ENCODE data around the gene STK32C.

STK32C gene

DNA sequence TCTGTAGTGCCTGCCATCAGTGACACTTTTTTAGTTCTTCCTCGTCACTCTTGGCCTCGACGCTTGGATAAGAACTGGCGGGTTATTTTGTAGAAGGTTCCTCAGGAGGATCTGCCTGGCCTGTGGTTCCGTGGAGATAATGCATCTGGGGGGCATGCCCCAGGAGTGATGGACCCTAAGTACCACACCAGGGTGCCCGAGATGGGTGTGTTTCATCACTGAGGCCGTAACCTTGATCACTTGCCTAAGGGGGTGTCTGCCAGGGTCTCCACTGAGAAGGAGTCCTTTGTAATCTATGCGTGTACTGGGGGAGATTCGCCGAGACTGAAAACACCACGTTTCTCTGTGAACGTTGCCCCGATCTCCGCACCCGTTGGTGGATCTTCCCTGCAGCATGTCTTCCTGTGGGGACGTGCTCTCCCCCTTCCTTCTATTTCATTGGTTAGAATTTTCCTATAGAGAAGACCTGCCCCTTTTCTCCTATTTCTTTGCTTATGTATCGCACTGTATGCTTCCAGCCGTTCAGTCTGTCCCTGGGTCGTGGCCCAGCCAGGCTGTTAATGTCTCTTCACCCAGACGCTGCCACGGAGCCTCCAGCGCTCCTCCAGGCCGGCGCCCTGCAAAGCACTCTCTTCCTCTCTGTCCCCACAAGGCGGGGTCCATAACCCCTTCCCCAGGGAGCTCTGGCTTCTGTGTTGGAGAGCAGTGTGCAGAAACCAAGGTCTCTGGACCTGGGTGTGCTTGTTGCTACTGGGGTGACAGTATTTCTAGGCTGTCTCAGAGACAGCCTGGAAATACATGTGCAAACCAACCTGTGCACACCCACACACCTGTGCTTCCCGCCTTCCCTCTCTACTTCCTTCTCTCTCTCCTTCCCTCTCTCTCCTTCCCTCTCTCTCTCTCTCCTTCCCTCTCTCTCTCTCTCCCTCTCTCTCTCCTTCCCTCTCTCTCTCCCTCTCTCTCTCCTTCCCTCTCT is 135.4 kb downstream of the STK32C start:
- peaks cover 18% of the 10 kb centered on the region for H3K9me3 Mint-ChIP-seq
- peaks cover 42% of the 10 kb centered on the region for H3K4me1 Mint-ChIP-seq
- DNase-seq, result no peak
- H3K4me3 Mint-ChIP-seq, result no peak overlapping the region
- H3K36me3 Mint-ChIP-seq (ENCODE audit: low read depth), result no peaks in the 10 kb centered on the region
- peaks cover 46% of the 10 kb centered on the region for H3K27me3 Mint-ChIP-seq (ENCODE audit: low read depth, poor library complexity)
- no peak overlapping the region for H3K27ac Mint-ChIP-seq
- TF ChIP-seq, protein P1, sequence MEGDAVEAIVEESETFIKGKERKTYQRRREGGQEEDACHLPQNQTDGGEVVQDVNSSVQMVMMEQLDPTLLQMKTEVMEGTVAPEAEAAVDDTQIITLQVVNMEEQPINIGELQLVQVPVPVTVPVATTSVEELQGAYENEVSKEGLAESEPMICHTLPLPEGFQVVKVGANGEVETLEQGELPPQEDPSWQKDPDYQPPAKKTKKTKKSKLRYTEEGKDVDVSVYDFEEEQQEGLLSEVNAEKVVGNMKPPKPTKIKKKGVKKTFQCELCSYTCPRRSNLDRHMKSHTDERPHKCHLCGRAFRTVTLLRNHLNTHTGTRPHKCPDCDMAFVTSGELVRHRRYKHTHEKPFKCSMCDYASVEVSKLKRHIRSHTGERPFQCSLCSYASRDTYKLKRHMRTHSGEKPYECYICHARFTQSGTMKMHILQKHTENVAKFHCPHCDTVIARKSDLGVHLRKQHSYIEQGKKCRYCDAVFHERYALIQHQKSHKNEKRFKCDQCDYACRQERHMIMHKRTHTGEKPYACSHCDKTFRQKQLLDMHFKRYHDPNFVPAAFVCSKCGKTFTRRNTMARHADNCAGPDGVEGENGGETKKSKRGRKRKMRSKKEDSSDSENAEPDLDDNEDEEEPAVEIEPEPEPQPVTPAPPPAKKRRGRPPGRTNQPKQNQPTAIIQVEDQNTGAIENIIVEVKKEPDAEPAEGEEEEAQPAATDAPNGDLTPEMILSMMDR (IDR thresholded peaks at IDR 0.05), result no peak

DNA sequence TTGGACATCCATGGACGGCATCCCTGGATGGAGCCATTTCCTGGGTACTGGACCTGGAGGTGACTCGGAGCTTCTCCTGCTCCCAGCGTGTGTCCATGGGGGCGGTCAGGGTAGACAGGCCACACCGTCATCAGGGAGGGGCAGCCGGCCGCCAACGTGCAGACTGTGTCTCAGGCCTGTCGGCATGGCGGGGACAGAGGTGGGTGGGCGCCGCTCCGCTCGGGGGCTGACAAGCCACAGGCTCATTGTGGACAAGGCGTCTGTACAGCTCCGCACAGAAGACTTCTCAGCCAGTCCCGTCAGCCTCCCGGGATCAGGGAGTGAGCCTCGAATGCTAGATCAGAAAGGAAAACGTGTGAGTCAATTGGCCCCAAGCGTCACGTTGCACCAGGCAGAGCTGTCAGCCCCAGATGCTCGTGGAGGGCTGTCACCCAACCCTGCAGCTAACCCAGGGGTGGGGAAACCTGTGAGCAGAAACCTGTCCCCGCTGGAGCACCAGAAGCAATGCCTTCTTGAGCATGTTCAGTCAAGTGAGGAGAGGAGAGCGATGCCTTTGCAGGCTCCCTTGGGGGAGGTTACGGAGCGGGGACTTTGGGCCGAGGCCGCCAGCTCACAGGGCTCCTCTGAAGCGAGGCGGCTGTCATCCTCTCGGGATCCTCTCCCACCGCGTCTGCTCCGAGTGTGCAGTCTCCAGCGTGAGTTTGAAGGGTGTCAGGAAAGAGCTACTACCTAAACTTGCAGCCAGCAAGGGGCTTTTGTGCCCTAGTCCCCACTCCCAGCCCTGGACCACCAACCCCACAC is 137.0 kb downstream of the STK32C start:
- H3K4me1 Mint-ChIP-seq, result peaks cover 27% of the 10 kb centered on the region
- no peak overlapping the region for H3K27ac Mint-ChIP-seq
- H3K4me3 Mint-ChIP-seq, result no peak overlapping the region
- TF ChIP-seq, protein P1 (IDR thresholded peaks at IDR 0.05), result no peak
- peaks cover 18% of the 10 kb centered on the region for H3K9me3 Mint-ChIP-seq
- H3K36me3 Mint-ChIP-seq (ENCODE audit: low read depth), result no peaks in the 10 kb centered on the region
- peak; percentile 31 for DNase-seq
- H3K27me3 Mint-ChIP-seq (ENCODE audit: low read depth, poor library complexity), result peaks cover 32% of the 10 kb centered on the region

DNA sequence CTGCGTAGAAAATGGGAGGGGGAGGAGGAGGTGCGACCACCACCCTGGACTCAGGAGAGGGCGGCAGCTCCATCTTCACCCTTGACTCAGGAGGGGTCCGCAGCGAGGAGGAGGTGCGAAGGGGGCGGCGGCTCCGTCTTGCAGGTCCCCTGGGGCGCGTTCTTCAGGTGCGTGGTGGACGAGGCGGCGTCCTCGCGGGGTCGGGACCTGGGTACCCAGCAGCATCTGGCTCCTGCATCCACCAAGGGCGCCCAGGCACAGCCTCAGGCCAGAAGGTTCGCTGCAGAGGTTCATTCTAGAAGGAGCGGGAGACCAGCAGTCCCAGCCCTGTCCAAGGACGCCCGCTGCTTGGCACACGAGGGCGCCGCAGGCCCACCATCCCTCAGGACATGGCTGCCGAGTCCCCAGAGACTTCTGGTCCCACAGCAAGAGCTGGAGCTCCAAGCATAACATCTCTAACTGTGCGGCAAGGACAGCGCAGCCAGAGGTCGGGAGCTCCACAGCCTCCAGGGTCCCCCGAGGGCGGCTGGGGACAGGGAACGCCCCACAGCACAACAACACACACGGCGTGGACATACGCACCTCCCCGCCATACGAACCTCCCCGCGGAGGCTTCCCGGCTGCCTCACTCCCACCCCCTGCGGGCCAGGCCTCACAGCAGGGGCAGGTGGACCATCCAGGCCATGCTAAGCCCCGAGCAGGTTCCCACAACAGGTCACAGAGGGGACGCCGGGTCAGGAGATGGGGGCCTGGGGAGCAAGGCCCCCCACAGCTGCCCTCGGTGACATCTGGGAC is 137.8 kb downstream of the STK32C start:
- Mint-ChIP-seq H3K27me3 (ENCODE audit: low read depth, poor library complexity) (peaks cover 25% of the 10 kb centered on the region), H3K27ac (no peak overlapping the region), H3K4me1 (peaks cover 19% of the 10 kb centered on the region), H3K9me3 (peaks cover 13% of the 10 kb centered on the region), H3K4me3 (no peak overlapping the region), H3K36me3 (ENCODE audit: low read depth) (no peaks in the 10 kb centered on the region)
- TF ChIP-seq, protein P1 (IDR thresholded peaks at IDR 0.05), result no peak
- no peak for DNase-seq

DNA sequence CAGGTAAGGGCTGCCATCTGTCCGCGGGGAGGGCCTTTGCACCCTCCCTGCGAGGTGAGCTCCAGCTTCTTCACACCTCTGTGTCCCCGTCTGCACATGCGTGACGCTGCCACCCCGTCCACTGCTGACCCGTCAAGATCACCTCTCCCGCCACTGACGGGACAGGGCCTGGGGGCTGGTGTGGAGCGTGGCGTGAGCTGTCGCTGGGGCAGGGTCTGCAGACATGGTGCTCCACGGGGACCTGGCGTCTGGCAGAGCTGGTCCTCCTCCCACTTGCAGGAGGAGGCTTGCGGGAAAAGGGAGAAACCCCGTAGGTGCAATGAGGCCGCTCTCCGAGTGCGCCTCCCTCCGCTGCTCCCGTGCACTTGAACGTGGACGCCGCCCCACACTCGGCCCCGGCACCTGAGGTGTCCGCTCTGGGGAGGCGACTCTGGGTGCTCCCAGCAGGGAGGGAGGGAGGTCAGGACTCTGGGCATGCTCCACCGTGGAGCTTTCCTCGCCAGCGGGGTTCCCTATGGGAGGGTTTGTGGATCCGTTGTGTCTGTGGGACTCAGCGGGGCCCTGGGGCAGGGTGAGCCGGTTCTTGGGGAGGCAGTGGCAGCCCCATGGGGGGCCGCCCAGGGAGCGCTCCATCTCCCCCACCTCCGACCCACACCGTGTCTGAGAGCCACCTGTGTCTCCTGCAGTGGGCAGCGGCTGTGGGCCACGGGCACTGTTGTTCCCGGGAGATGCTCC is 138.6 kb downstream of the STK32C start:
- no peaks in the 10 kb centered on the region for H3K36me3 Mint-ChIP-seq (ENCODE audit: low read depth)
- no peak overlapping the region for H3K4me3 Mint-ChIP-seq
- H3K4me1 Mint-ChIP-seq, result peaks cover 25% of the 10 kb centered on the region
- DNase-seq, result no peak
- H3K27ac Mint-ChIP-seq, result no peak overlapping the region
- TF ChIP-seq, protein P1 (IDR thresholded peaks at IDR 0.05), result no peak
- H3K9me3 Mint-ChIP-seq, result peaks cover 6% of the 10 kb centered on the region
- H3K27me3 Mint-ChIP-seq (ENCODE audit: low read depth, poor library complexity), result peaks cover 26% of the 10 kb centered on the region

DNA sequence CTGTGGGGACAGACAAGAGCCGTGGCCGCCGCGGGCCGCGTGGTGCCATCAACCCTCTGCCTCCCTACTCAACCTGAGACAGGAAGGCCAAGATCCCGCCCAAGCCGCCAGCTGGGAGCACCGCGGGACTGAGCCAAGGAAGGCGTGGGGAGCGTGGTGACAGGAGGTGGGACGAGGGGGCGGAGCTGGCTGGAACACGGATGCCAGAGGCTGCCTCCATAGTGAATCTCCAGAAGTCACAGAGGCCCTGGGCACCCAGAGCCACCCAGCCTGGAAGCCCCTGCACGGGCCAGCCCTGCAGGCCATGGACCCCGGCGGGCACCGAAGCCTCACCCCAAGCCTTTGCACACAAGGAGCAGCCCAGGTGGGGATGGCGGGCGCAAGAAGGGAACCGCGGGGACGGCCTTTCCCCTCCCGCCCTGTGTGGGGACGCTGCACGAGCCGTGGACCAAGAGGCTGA is 139.1 kb downstream of the STK32C start:
- H3K27ac Mint-ChIP-seq, result no peak overlapping the region
- H3K36me3 Mint-ChIP-seq (ENCODE audit: low read depth), result no peaks in the 10 kb centered on the region
- H3K9me3 Mint-ChIP-seq, result peaks cover 6% of the 10 kb centered on the region
- peaks cover 28% of the 10 kb centered on the region for H3K4me1 Mint-ChIP-seq
- TF ChIP-seq, protein P1 (IDR thresholded peaks at IDR 0.05), result no peak
- H3K4me3 Mint-ChIP-seq, result no peak overlapping the region
- no peak for DNase-seq
- peaks cover 27% of the 10 kb centered on the region for H3K27me3 Mint-ChIP-seq (ENCODE audit: low read depth, poor library complexity)

Measured in nephron progenitor cell (in vitro differentiated cells).